HG02678 (cell line): ENCODE measurements around the gene ISCA2.
"Not testable (repeated sequence)": the region's sequence is repeated elsewhere in the genome, so short reads cannot be mapped to it uniquely, and the experiment has no call there.

Source experiments
- ATAC-seq: cut with Tn5 transposase; IDR thresholded peaks from one replicate; pipeline ENCODE4 v1.9.1; 2021; ENCODE audit warnings: mild to moderate bottlenecking, moderate library complexity; ENCODE audit not compliant: unreplicated experiment

ISCA2 gene

DNA sequence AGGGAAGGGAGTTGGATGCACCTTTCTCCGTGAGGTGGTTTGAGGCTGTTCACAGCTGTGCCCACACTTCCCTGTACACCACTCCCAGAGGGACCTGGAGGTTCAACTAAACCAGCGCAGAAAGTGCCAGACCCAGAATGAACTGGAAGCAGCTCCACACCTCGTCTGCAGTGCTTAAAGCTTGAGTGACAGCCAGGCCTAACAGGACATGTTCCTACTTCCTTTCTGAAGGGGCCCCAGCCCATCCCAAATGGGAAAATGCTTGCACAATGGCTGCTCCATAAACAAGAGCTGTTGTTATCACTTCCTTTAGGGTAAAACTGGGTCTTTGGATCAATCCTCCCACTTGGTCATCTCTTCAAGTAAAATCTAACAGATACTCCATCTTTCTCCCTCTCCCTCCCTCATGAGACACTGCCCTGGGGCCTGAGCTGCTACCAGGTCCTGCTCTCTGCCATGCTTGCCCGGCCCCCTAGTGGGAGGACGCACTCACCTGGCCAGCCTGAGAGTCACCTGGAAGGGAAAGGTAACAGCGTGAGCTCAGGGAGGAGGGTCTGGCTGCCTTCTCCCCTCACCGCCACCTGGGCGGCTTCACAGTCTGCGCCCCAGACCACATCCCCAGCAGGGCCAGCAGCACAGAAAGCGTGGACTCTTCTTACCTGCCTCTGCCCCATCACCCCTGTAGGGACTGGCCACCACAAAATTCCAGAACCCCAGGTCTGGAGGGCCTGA is 33.5 kb downstream of the ISCA2 start:
- ATAC-seq: no peak

DNA sequence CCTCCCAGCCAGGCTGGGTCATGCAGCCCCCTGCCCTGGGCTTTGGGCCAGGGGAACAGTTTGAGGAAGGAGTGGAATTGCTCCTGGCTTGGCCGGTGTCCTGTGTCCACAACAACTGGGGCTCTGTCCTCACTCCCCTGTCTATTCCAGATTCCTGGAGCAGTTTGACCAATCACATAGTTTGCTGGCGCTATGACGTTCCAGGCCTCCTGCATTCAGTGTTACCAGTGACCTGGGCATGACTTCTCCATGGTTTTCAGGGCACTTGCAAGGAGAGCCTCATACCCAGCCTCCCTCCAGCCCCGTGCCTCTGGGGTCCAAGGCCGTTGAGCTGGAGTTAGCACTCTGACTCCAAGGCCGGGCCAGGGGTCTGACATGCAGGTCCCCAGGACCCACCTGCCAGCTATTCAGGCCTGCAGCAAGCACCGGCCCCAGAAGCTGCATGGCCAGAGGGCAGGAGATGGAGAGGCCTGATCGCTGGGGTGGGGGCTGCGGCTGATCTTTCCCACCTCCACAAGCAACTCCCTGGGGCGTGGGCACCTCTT is 34.2 kb downstream of the ISCA2 start:
- ATAC-seq: no peak

DNA sequence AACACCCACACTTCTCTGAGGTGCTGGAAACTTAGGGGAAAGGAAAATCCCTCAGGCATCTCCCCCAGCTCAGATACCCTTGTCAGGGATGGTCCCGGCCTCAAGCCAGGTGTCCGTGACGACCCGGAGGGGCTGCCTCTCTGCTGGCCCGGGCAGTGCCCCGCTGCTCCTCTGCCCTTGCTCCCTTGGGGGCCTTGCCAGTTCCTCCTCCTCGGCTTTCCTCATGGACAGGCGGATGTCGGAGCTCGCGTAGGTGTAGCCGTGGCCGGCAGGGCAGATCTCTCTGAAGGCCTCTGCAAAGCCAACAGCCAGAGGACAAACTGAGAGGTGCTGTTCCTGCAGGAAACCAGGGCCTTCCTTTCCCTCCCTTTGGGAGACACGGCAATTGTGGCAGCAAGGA is 34.8 kb downstream of the ISCA2 start:
- no peak for ATAC-seq

DNA sequence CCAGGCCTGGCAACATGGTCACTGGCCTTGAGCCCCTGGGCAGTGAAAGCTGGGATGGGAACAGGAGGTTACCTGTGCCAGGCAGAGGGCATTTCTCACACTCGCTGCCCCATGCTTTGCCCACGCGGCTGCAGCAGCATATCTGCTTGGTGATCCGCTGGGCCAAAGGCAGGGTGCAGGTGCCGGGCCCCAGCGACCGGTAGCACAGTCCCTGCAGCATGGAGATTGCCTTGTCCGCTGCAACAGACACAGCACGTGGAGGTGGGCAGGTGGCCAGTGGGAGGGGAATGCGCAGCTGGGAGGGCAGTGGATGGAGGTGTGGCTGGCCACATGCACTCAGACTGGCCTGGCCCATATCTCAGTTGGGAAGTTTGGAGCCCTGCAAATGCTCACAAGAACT is 35.3 kb downstream of the ISCA2 start:
- ATAC-seq: no peak

DNA sequence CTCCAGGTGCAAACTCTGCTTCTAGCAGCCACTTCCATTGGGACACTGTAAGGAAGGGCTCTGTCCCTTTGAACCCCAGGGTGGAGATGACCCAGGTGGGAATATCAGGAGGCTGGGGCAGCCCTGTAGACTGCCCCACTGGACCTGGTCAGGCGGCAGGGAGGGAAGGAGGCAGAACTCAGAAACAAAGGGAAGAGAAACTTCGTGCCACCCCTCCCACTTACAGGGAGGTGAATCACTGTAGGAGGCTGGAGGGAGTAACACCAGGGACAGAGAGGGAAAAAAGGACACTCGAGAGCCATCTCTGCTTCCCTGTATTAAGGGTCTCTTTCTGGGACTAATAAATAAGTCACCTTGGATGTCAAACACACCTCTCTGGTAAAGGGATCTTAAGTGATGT is 37.4 kb downstream of the ISCA2 start:
- no peak for ATAC-seq

DNA sequence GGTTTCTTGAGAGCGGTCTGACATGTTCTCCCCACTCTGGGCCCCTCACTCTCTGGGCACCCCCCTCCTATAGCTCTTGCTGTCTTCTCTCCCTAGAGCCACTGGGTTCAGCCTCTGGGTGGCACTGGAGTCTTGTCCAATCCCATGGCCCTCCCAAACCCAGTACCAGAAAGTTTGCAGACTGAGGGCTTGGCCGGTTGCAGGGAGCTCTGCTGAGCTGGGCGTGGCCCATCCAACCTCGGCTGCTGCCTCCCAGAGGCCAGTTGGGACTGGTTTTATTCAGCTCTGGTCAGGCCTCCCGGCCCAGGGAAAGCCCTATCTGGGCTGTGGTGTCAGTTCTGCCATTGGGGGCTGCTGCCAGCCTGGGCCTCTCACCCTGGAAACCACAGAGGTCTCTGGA is 37.9 kb downstream of the ISCA2 start:
- ATAC-seq: no peak

DNA sequence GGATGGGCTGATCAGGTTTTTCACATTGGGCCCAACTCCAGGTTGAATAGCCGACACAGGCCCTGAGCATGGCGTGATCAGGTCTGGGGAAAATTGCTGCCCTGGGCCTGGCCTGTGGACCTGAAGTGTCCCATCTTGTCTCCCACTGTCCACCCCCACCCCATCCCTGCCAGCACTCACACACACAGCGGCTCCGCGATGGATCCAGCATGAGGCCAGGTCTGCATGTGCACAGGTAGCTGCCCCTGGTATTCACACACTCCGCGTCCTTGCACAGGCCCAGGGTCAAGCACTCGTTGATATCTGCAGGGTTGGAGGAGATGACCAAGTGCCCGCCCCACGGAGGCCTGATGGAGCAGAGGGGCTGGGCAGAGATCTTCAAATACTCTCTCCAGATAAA is 38.7 kb downstream of the ISCA2 start:
- ATAC-seq: no peak

DNA sequence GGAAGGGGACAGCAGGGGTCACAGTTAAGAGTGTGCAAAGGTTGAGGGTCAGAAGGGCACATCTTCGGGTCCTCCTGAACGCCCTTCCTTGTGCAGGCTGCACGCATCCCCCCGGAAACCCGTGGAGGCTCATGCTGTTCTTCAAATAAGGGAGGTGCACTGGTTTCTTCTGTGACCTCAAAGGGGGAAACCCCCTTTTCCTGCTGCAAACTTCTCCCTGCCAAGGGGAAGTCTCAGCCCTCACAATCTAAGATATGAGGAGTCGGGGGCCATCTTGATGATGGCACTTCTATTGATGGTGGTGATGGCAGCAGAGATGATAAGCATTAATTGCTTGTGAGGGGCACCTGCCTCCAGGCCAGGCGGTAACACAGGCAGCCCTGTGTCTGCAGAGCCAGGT is 40.0 kb downstream of the ISCA2 start:
- no peak for ATAC-seq

DNA sequence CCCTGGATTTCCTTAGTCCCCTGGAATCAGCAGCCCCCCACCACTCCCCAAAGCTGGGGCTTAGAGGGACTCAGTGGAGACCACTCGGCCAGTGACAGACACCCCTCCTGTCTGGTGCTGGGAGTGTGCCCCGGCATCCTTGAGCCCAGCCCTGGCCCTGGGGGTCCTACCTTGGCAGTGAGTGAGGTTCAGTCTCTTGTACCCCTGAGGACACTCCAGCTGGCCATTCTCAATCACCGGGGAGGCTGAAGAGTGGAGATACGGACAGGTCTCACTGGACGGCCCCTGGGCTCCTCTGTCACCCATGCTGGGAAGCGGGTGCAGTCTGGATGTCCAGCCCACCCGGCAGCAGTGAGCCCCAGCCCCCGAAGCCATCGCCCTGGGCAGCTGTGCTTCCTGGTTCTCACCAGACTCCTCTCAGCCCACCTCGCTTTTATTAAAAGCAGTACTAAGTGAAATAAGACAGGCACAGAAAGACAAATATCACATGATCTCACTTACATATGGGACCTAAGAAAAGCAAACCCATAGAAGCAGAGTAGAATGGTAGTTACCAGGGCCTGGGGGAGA is 42.3 kb downstream of the ISCA2 start:
- ATAC-seq: no peak

DNA sequence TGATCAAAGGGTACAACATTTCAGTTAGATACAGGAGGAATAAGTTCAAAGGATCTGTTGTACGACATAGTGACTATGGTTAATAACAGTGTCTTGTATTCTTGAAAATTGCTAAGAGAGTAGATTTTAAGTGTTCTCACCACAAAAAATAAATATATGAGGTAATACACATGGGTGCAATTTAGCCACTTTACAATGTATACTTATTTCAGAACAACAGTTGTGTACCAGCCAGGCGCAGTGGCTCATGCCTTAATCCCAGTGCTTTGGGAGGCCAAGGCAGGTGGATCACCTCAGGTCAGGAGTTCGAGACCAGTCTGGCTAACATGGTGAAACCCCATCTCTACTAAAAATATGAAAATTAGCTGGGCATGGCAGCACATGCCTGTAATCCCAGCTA is 42.8 kb downstream of the ISCA2 start:
- ATAC-seq: not testable (repeated sequence)

DNA sequence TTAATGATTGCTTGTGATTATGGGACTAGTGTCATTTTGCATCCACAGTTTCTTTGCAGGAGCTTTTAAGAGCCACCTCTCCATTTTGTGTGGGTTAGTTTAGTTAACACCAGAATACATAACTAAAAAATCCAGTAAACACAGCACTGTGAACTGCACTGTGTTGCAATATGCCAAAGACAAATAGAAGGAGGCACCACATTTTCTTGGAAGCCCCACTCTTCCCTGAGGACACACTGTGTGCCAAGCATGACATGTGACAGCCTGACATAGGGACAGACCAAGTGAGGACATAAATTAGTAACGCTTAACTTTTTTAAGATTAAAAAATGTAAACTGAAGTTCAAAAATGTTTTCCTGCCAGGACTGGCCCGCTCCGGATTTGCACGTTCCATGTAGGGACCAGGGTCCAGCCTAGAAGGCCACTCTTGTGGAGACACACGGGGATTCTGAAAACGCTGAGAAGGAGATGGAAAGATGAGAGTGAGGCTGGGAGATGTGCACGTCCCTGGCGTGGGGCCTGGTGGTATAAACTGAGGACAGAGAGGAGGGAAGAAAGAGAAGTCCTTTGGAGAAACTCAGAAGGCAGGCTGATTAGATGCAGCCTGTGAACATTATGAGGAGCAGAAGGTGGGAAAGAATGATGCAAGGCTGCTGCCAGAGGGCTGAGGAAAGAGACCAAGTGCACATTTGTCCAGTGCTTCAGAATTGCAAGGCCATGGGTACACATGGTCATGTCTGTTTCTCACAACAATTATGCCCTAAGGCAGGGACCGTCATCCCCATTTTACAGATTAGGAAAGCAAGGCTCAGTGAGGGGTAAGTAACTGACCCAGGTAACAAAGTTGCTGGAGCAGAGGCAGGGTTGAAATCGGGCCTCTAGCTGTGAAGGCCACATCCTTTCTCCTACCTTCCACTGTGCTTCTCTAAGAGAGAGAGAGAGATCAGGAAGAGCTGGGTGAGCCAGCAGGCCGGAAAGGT is 45.1 kb downstream of the ISCA2 start:
- ATAC-seq: no peak

DNA sequence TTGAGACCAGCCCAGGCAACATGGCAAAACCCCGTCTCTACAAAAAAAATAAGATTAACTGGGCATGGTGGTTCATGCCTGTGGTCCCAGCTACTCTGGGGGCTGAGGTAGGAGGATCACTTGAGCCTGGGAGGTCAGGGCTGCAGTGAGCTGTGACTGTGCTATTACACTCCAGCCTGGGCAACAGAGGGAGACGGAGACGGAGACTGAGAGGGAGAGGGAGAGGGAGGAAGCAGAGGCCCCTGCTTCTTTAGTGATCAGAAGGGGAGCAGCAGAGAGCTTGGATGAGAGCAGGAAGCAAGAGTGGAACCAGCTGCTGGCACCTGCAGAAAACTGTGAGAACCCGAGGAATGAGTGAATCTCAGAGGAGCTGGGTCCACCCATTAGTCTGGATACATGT is 45.9 kb downstream of the ISCA2 start:
- no peak for ATAC-seq

DNA sequence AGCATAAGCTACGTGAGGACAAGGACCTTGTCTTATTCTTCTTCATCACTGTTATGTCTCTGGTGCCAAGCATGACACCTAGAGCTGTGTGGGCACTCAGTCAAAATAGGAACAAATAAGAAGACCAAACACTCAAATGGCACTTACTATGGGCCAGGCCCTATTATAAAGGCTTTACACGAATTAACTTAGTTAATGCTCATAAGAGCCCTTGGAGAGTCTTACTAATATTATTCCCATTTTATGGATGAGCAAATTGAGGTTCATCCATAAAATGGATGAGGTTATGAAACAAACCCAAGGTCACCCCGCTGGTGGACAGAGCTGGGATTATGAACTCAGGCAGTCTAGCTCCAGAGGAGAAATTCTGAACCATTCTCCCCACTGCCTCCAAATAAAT is 47.7 kb downstream of the ISCA2 start:
- no peak for ATAC-seq

DNA sequence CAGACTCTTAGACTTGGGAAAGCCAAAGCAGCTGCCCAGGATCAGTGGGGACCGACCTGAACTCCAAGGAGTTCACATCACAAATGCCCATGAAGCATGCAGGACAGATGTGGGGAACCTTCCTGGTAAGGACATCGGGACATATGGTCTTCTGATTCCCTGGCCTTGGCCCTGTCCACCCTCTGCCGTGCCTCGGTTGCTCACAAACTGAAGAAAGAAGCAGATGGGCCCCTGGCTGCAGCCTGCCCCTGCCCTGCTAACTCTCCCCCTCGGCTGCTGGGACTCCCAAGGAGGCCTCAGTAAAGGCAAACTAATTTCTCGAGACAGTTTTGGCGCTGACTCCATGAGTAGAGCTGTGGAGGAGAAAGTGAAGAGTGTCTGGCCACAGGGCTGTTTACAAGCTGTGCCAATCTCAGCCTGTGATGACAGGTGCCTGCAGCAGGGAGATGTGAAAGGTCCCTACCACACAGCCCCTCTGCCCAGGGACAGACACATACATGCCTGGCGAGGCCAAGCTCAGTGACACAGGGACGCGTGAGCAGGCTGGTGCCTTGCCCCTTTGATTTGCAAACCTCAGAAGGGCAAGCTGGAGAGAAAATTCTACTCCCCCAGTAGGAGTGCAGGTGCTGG is 48.6 kb downstream of the ISCA2 start:
- ATAC-seq: no peak

DNA sequence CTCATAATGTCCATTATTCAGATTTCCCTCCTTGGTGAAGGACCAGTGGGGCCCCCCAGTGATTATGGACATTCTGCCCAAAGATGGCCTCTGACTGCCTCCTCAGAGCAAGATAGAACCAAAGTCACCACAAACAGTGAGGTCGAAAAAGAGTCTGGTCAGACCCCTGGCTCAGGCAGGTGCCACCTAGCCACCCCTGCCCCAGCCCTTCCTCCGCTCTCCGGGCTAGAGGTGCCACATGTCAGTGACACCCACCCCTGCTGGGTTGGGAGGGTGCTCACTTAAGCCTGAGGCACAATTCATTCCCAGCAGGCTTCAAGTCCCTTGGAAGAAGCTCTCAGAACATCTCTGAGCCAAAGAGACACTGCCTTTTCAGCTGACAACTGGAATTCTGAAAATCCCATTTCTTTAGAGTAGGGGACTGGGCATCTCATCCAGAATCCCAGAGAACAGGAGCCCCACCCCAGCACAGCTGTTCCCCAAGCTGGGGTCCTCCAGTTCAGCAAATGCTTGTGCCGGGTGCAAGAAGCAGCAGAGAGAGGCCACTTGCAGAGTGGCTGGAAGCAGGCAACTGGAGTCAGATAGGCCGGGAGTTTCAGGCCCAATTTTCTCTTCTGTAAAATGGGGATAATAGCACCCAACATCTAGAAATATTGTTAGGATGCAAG is 50.3 kb downstream of the ISCA2 start:
- no peak for ATAC-seq

DNA sequence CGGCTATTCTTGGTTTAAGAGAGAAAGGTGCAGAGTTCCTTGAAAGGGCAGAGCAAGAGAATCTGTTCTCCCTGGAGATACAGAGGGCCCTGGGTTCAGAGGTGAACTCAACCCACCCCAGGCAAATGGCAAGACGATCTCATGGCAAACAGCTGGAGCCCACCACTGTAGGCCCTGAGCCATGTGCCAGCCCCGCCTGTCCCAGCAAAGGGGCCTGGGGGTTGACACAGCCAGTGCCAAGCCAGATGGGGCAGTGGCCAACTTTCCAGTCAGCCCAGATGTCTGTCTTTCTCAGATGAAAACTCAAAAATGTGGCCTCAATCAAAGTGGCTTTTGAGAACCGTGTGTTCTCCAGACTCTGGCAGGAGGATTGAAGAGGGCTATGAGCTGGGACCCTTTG is 51.8 kb downstream of the ISCA2 start:
- ATAC-seq: no peak

DNA sequence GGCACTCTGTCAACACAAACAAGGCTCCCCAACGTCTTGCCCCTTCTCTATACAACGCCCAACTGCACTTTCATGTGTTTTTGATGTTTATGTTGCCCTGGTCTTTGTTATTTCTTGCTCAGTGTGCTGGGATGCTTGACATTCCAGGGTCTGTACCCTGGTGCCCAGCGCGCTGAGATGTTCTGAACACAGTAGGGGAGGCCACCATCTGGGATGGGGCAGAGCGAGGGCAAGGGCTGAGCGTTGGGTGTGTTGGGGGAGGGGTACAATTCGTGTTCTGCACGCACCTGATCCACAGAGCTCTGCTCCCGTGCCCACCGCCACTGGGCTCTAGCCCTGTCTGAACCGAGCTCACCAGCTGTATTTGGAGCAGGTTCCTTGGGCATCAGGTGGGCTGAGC is 52.9 kb downstream of the ISCA2 start:
- no peak for ATAC-seq
